HepG2 (cell line): ENCODE results near the gene PATL1. TPM values are rescaled to one million over a fixed set of nuclear protein-coding genes. Genes with fewer than 3 reads are reported as not detected.

Experiments used
- ASH2L ChIP-seq: fragments of 300-600, 200-600 bp; sonication (generic); IDR thresholded peaks from 2 replicates; pipeline ENCODE4 v1.7.0; 2017; ENCODE audit warnings: low read depth, mild to moderate bottlenecking, moderate library complexity, mixed read lengths, low read length; ENCODE audit not compliant: insufficient read length
- ATF2 ChIP-seq: sonication (generic); formaldehyde crosslinking; IDR thresholded peaks from 2 replicates; pipeline ENCODE4 v1.4.0; 2020; ENCODE audit warnings: missing genetic modification reagents
- CREB1 ChIP-seq, 2 experiments: fragments of 450-650 bp in 1 of 2; IDR thresholded peaks; 2 replicates each; pipeline ENCODE4 v1.6.1; 2016 to 2017; ENCODE audit warnings: control low read depth in 1 of 2, mild to moderate bottlenecking in 1 of 2, missing compliant biosample characterization in 1 of 2, missing genetic modification characterization in 1 of 2
- DPF2 ChIP-seq: sonication (generic); formaldehyde crosslinking; IDR thresholded peaks from 2 replicates; pipeline ENCODE4 v1.4.0; 2020; ENCODE audit warnings: mild to moderate bottlenecking, low read depth, missing genetic modification reagents, borderline replicate concordance
- DR1 ChIP-seq: sonication (generic); formaldehyde crosslinking; IDR thresholded peaks from 2 replicates; pipeline ENCODE4 v1.8.0; 2021; ENCODE audit warnings: mild to moderate bottlenecking, missing genetic modification reagents, inconsistent platforms
- HBP1 ChIP-seq: IDR thresholded peaks from 2 replicates; pipeline ENCODE4 v1.6.1; 2016; ENCODE audit warnings: low read depth, control low read depth
- HDAC2 ChIP-seq: sonication (generic); formaldehyde crosslinking; IDR thresholded peaks from 2 replicates; pipeline ENCODE4 v1.4.0; 2020; ENCODE audit warnings: missing genetic modification reagents
- HHEX ChIP-seq: IDR thresholded peaks from 2 replicates; pipeline ENCODE4 v1.6.1; 2016; ENCODE audit warnings: control low read depth
- MXI1 ChIP-seq: IDR thresholded peaks from 3 replicates; pipeline ENCODE4 v1.6.1; 2012; ENCODE audit warnings: low read depth, low read length, inconsistent platforms, borderline replicate concordance
- NBN ChIP-seq: fragments of 450-650 bp; conservative IDR thresholded peaks from 2 replicates; pipeline ENCODE4 v1.6.1; 2017
- PBX2 ChIP-seq: IDR thresholded peaks from 2 replicates; pipeline ENCODE4 v1.6.1; 2016; ENCODE audit warnings: control low read depth
- REST ChIP-seq, 2 experiments: IDR thresholded peaks; 2 replicates each; pipeline ENCODE4 v1.6.1; 2011 to 2012; ENCODE audit warnings: low read length in 2 of 2, borderline replicate concordance in 1 of 2, low read depth in 1 of 2, mild to moderate bottlenecking in 1 of 2, moderate library complexity in 1 of 2
- SRY ChIP-seq: sonication (generic); formaldehyde crosslinking; IDR thresholded peaks from 2 replicates; pipeline ENCODE4 v1.8.0; 2022; ENCODE audit warnings: mild to moderate bottlenecking, missing genetic modification reagents
- TSC22D2 ChIP-seq: sonication (generic); formaldehyde crosslinking; IDR thresholded peaks from 2 replicates; pipeline ENCODE4 v1.5.1; 2020; ENCODE audit warnings: missing genetic modification reagents, mild to moderate bottlenecking, borderline replicate concordance
- ZFP41 ChIP-seq: sonication (generic); formaldehyde crosslinking; IDR thresholded peaks from 2 replicates; pipeline ENCODE4 v1.4.0; 2020; ENCODE audit warnings: mild to moderate bottlenecking, missing genetic modification reagents, borderline replicate concordance
- ZNF18 ChIP-seq: sonication (generic); formaldehyde crosslinking; IDR thresholded peaks from 2 replicates; pipeline ENCODE4 v1.8.0; 2022; ENCODE audit warnings: mild to moderate bottlenecking, missing genetic modification reagents; ENCODE audit not compliant: insufficient replicate concordance
- ZNF230 ChIP-seq: sonication (generic); formaldehyde crosslinking; IDR thresholded peaks from 2 replicates; pipeline ENCODE4 v1.4.0; 2020; ENCODE audit warnings: mild to moderate bottlenecking, missing genetic modification reagents
- ZNF563 ChIP-seq: sonication (generic); formaldehyde crosslinking; IDR thresholded peaks from 2 replicates; pipeline ENCODE4 v1.8.0; 2022; ENCODE audit warnings: mild to moderate bottlenecking, moderate library complexity, missing genetic modification reagents
- ZNF781 ChIP-seq: sonication (generic); formaldehyde crosslinking; IDR thresholded peaks from 2 replicates; pipeline ENCODE4 v1.5.1; 2020; ENCODE audit warnings: borderline replicate concordance, mild to moderate bottlenecking, missing genetic modification reagents; ENCODE audit errors: not compliant biosample characterization
- polyA plus RNA-seq, 8 experiments: library from polyadenylated mRNA; depleted of rRNA in 3 of 8; stranded (reverse) in 7 of 8; unstranded in 1 of 8; fragments of >200 nt; fragmentation: Illumina TruSeq in 4 of 8; extraction: Trizol in 4 of 8; gene quantifications; 2 replicates each; pipeline versions ENCODE4 v1.2.1 to v1.2.3, GENCODE V29; 2011 to 2016; ENCODE audit warnings: low read depth in 4 of 8, missing spikeins in 1 of 8, mixed read lengths in 1 of 8; ENCODE audit not compliant: insufficient read depth in 1 of 8
- total RNA-seq, 5 experiments: library from RNA; depleted of rRNA; stranded (reverse); fragments of >200 nt; fragmentation: Illumina TruSeq; extraction: Trizol; gene quantifications; 2 replicates each; pipeline ENCODE4 v1.2.3, GENCODE V29; 2016; ENCODE audit warnings: low read depth in 1 of 5

PATL1 gene
- total and polyA plus RNA-seq, 2 of the 13 experiments (the other 11 are each of a cell fraction or from before 2014, with no cell fraction given) = 12.9 to 26.8 TPM

- TF ChIP-seq ZNF18 (CRISPR knock-in tag) (peak; percentile 48), HBP1 (CRISPR knock-in tag) (peak; percentile 50; the same call in 1 of the 2 replicates), MXI1 (peak; percentile 100), HHEX (CRISPR knock-in tag) (no peak), CREB1 (IDR thresholded peaks at IDR 0.05) (peak; percentile 62), CREB1 (CRISPR knock-in tag; IDR thresholded peaks at IDR 0.05) (peak; percentile 87), TSC22D2 (CRISPR knock-in tag) (0 out of 2 replicates have a peak, but pooled peaks have one; percentile 4), DR1 (CRISPR knock-in tag) (peak; percentile 28; the same call in 1 of the 2 replicates), NBN (no peak), ZNF563 (0 out of 2 replicates have a peak, but pooled peaks have one; percentile 59), PBX2 (peak; percentile 30; the same call in 1 of the 2 replicates), HDAC2 (CRISPR knock-in tag) (peak; percentile 37; the same call in 1 of the 2 replicates), DPF2 (CRISPR knock-in tag) (no peak), SRY (CRISPR knock-in tag) (no peak), ASH2L (peak; percentile 75), ZFP41 (CRISPR knock-in tag) (no peak), REST (IDR thresholded peaks at IDR 0.05; ENCODE audit: borderline replicate concordance in 1 of 2, low read depth in 1 of 2, low read length in 2 of 2) (peak in 1 of 2 experiments; percentile 22; a peak in 1 of 4 replicates), ZNF230 (CRISPR knock-in tag) (0 out of 2 replicates have a peak, but pooled peaks have one; percentile 43), ZNF781 (CRISPR knock-in tag) (no peak), ATF2 (CRISPR knock-in tag) (peak; percentile 16; the same call in 1 of the 2 replicates)
Observed at GRCh38 chr11:59668950-59669610, at the start of gene PATL1 (continued).
